ENCODE data around the gene TRIM50. TPM values are rescaled to one million over a fixed set of nuclear protein-coding genes. Genes with fewer than 3 reads are reported as not detected.
A peak's percentile ranks its signal among the peaks of the same experiment; 100 is the strongest.
"Not testable (repeated sequence)": the region's sequence is repeated elsewhere in the genome, so short reads cannot be mapped to it uniquely, and the experiment has no call there.

TRIM50 gene
- total RNA-seq, 2 donors from 2014 or later: not detected

GRCh38 chr7:73319541-73319940 is 8.3 kb downstream of the TRIM50 start:
- not testable (repeated sequence) for H3K36me3 Mint-ChIP-seq (ENCODE audit: low read depth); ATAC-seq; H3K4me1 Mint-ChIP-seq; H3K4me3 Mint-ChIP-seq; H3K27ac Mint-ChIP-seq; H3K27me3 Mint-ChIP-seq; H3K9me3 ChIP-seq (ENCODE audit: control insufficient read depth, low read length, poor library complexity, severe bottlenecking); DNase-seq

GRCh38 chr7:73318656-73319204 is 9.2 kb downstream of the TRIM50 start:
- DNase-seq; H3K9me3 ChIP-seq (ENCODE audit: control insufficient read depth, low read length, poor library complexity, severe bottlenecking); H3K27me3 Mint-ChIP-seq; H3K4me3 Mint-ChIP-seq; H3K4me1 Mint-ChIP-seq; ATAC-seq; H3K27ac Mint-ChIP-seq; H3K36me3 Mint-ChIP-seq (ENCODE audit: low read depth): not testable (repeated sequence)

GRCh38 chr7:73316521-73316920 is 11.4 kb downstream of the TRIM50 start:
- ATAC-seq: no peak
- Mint-ChIP-seq H3K4me1 (no peaks in the 10 kb centered on the region), H3K27me3 (no peaks in the 10 kb centered on the region), H3K36me3 (ENCODE audit: low read depth) (no peaks in the 10 kb centered on the region), H3K27ac (no peak overlapping the region), H3K4me3 (no peak overlapping the region)
- no peak for DNase-seq
- no peaks in the 10 kb centered on the region for H3K9me3 ChIP-seq (ENCODE audit: control insufficient read depth, low read length, poor library complexity, severe bottlenecking)

GRCh38 chr7:73314271-73314670 is 13.6 kb downstream of the TRIM50 start:
- no peaks in the 10 kb centered on the region for H3K9me3 ChIP-seq (ENCODE audit: control insufficient read depth, low read length, poor library complexity, severe bottlenecking)
- ATAC-seq (no peak), DNase-seq (no peak)
- Mint-ChIP-seq H3K4me1 (peaks cover 1% of the 10 kb centered on the region), H3K27ac (no peak overlapping the region), H3K36me3 (ENCODE audit: low read depth) (no peaks in the 10 kb centered on the region), H3K4me3 (no peak overlapping the region), H3K27me3 (no peaks in the 10 kb centered on the region)

- no peak overlapping the region for H3K4me3 Mint-ChIP-seq
- no peaks in the 10 kb centered on the region for H3K27me3 Mint-ChIP-seq
- H3K36me3 Mint-ChIP-seq (ENCODE audit: low read depth): no peaks in the 10 kb centered on the region
- H3K4me1 Mint-ChIP-seq: peaks cover 7% of the 10 kb centered on the region
- no peak for ATAC-seq
- H3K9me3 ChIP-seq (ENCODE audit: control insufficient read depth, low read length, poor library complexity, severe bottlenecking): no peaks in the 10 kb centered on the region
- no peak overlapping the region for H3K27ac Mint-ChIP-seq
- DNase-seq: no peak
Observed at GRCh38 chr7:73313521-73313906, 14.4 kb downstream of the TRIM50 start.

- Mint-ChIP-seq H3K27ac (no peak overlapping the region), H3K36me3 (ENCODE audit: low read depth) (no peaks in the 10 kb centered on the region), H3K4me1 (peaks cover 9% of the 10 kb centered on the region), H3K4me3 (no peak overlapping the region), H3K27me3 (no peaks in the 10 kb centered on the region)
- ATAC-seq (no peak), DNase-seq (no peak)
- no peaks in the 10 kb centered on the region for H3K9me3 ChIP-seq (ENCODE audit: control insufficient read depth, low read length, poor library complexity, severe bottlenecking)
Observed at GRCh38 chr7:73312831-73313520, 14.9 kb downstream of the TRIM50 start.

- peaks cover 19% of the 10 kb centered on the region for H3K4me1 Mint-ChIP-seq
- H3K27me3 Mint-ChIP-seq; H3K9me3 ChIP-seq (ENCODE audit: control insufficient read depth, low read length, poor library complexity, severe bottlenecking); H3K27ac Mint-ChIP-seq; H3K36me3 Mint-ChIP-seq (ENCODE audit: low read depth); DNase-seq; H3K4me3 Mint-ChIP-seq; ATAC-seq: not testable (repeated sequence)
Observed at GRCh38 chr7:73311421-73311820, 16.5 kb downstream of the TRIM50 start.

- peaks cover 22% of the 10 kb centered on the region for H3K4me1 Mint-ChIP-seq
- peak within 1 kb of the TSS; percentile 99 for H3K4me3 Mint-ChIP-seq
- peak; percentile 98 for ATAC-seq
- H3K27me3 Mint-ChIP-seq: no peaks in the 10 kb centered on the region
- peak; percentile 73 to 82 (median 76) for DNase-seq
- peak within 1 kb of the TSS; percentile 86 for H3K27ac Mint-ChIP-seq
- no peaks in the 10 kb centered on the region for H3K9me3 ChIP-seq (ENCODE audit: control insufficient read depth, low read length, poor library complexity, severe bottlenecking)
- H3K36me3 Mint-ChIP-seq (ENCODE audit: low read depth): peaks cover 8% of the 10 kb centered on the region
Observed at GRCh38 chr7:73308665-73309214, 19.1 kb downstream of the TRIM50 start, which contains the start of gene NSUN5. TSS of gene NSUN5 (minus strand) at chr7:73308826. CDS start at chr7:73308790, 36 bp downstream.

- ATAC-seq (peak; percentile 53), DNase-seq (no peak)
- H3K27me3 Mint-ChIP-seq: no peaks in the 10 kb centered on the region
- no peaks in the 10 kb centered on the region for H3K9me3 ChIP-seq (ENCODE audit: control insufficient read depth, low read length, poor library complexity, severe bottlenecking)
- peak overlapping the region; percentile 86 for H3K27ac Mint-ChIP-seq
- H3K36me3 Mint-ChIP-seq (ENCODE audit: low read depth): peaks cover 8% of the 10 kb centered on the region
- H3K4me1 Mint-ChIP-seq: peaks cover 22% of the 10 kb centered on the region
- peak overlapping the region; percentile 99 for H3K4me3 Mint-ChIP-seq
Observed at GRCh38 chr7:73308074-73308664, 19.7 kb downstream of the TRIM50 start.

- no peaks in the 10 kb centered on the region for H3K9me3 ChIP-seq (ENCODE audit: control insufficient read depth, low read length, poor library complexity, severe bottlenecking)
- H3K36me3 Mint-ChIP-seq (ENCODE audit: low read depth): peaks cover 8% of the 10 kb centered on the region
- H3K27ac Mint-ChIP-seq: peak overlapping the region; percentile 86
- H3K27me3 Mint-ChIP-seq: no peaks in the 10 kb centered on the region
- ATAC-seq: no peak
- peak overlapping the region; percentile 99 for H3K4me3 Mint-ChIP-seq
- DNase-seq: no peak
- H3K4me1 Mint-ChIP-seq: peaks cover 22% of the 10 kb centered on the region
Observed at GRCh38 chr7:73307436-73307835, 20.4 kb downstream of the TRIM50 start.

GRCh38 chr7:73304612-73305387 is 23.1 kb downstream of the TRIM50 start:
- not testable (repeated sequence) for H3K4me3 Mint-ChIP-seq; H3K36me3 Mint-ChIP-seq (ENCODE audit: low read depth); DNase-seq; ATAC-seq; H3K9me3 ChIP-seq (ENCODE audit: control insufficient read depth, low read length, poor library complexity, severe bottlenecking); H3K27me3 Mint-ChIP-seq; H3K27ac Mint-ChIP-seq
- peaks cover 22% of the 10 kb centered on the region for H3K4me1 Mint-ChIP-seq

GRCh38 chr7:73304071-73304470 is 23.8 kb downstream of the TRIM50 start:
- no peak for ATAC-seq
- H3K4me3 Mint-ChIP-seq: no peak overlapping the region
- peaks cover 20% of the 10 kb centered on the region for H3K4me1 Mint-ChIP-seq
- H3K27ac Mint-ChIP-seq: no peak overlapping the region
- H3K9me3 ChIP-seq (ENCODE audit: control insufficient read depth, low read length, poor library complexity, severe bottlenecking): no peaks in the 10 kb centered on the region
- H3K36me3 Mint-ChIP-seq (ENCODE audit: low read depth): peaks cover 8% of the 10 kb centered on the region
- no peak for DNase-seq
- H3K27me3 Mint-ChIP-seq: no peaks in the 10 kb centered on the region

GRCh38 chr7:73303546-73303945 is 24.3 kb downstream of the TRIM50 start:
- H3K9me3 ChIP-seq (ENCODE audit: control insufficient read depth, low read length, poor library complexity, severe bottlenecking): no peaks in the 10 kb centered on the region
- Mint-ChIP-seq H3K4me1 (peaks cover 16% of the 10 kb centered on the region), H3K27me3 (no peaks in the 10 kb centered on the region), H3K4me3 (no peak overlapping the region), H3K27ac (no peak overlapping the region), H3K36me3 (ENCODE audit: low read depth) (peaks cover 8% of the 10 kb centered on the region)
- no peak for DNase-seq
- no peak for ATAC-seq

Data from T-helper 17 cell (primary cell).